Psoas muscle (tissue), 8 donors: ENCODE data around the gene RBBP6. TPM values are rescaled to one million over a fixed set of nuclear protein-coding genes. Genes with fewer than 3 reads are reported as not detected.
"Not testable (repeated sequence)": the region's sequence is repeated elsewhere in the genome, so short reads cannot be mapped to it uniquely, and the experiment has no call there.

Experiments used
- ATAC-seq, 4 donors: fragments of 200-7000 bp; cut with Tn5 transposase; one replicate each; pipeline ENCODE4 v1.9.1; 2020; ENCODE audit warnings: moderate library complexity in 3 of 4, mild to moderate bottlenecking in 2 of 4
- DNase-seq, 2 donors: peaks; one replicate each; pipeline ENCODE4 v3.0.0-alpha.2; 2020
- H3K27ac ChIP-seq: fragments of 200-600 bp; one replicate; pipeline ENCODE4 v1.8.0; 2022
- H3K27me3 ChIP-seq, 3 donors: fragments of 200-600 bp in 1 of 3; one replicate each; pipeline versions ENCODE4 v1.6.1 to v1.8.0; 2013 to 2022; ENCODE audit warnings: low read length in 2 of 3, mild to moderate bottlenecking in 2 of 3, moderate library complexity in 1 of 3; ENCODE audit not compliant: insufficient read depth in 3 of 3
- H3K36me3 ChIP-seq, 2 donors: fragments of 200-600 bp in 1 of 2; one replicate each; pipeline versions ENCODE4 v1.6.1 to v1.8.0; 2013 to 2022; ENCODE audit warnings: low read depth in 1 of 2, mild to moderate bottlenecking in 1 of 2, moderate library complexity in 1 of 2; ENCODE audit not compliant: insufficient read depth in 1 of 2
- H3K4me1 ChIP-seq: fragments of 200-600 bp; one replicate; pipeline ENCODE4 v1.8.0; 2022
- H3K4me3 ChIP-seq: fragments of 200-600 bp; one replicate; pipeline ENCODE4 v1.8.0; 2022; ENCODE audit warnings: mild to moderate bottlenecking
- H3K9me3 ChIP-seq: fragments of 200-600 bp; one replicate; pipeline ENCODE4 v1.8.0; 2022
- CTCF ChIP-seq: fragments of 200-600 bp; IDR thresholded peaks from one replicate; pipeline ENCODE4 v1.8.0; 2022; ENCODE audit warnings: antibody characterized with exemption
- WGBS, 3 donors: extraction: QIAGEN DNeasy Blood & Tissue Kit; methylation state at CpG; one replicate each; pipeline versions ENCODE4 v1.1.6 to v1.1.7; 2013; 5-methylcytosine and 5-hydroxymethylcytosine counted together
- intact Hi-C, 2 donors: fragments of 100-400 bp; cut with DNase I; formaldehyde crosslinking; loops; one replicate each; pipeline versions ENCODE4 v1.11.0 to v1.14.2; 2022
- polyA plus RNA-seq, 3 donors: library from polyadenylated mRNA; stranded (reverse); fragments of 200-250 nt; gene quantifications; one replicate each; pipeline ENCODE4 v1.2.3, GENCODE V29; 2013
- total RNA-seq, 4 donors: library from RNA; stranded (reverse); fragmentation: NEBNext Ultra II Directional in 2 of 4; extraction: Animal tissue kit (Norgen Biotek cat#: 25700) in 2 of 4; gene quantifications; one replicate each; pipeline versions ENCODE4 v1.2.1 to v1.2.4, GENCODE V29; 2021 to 2023
- donor health status: healthy with polysubstance abuse.
- donor health status: DM: no; HTN: no; CAD: no; lungs with moderate emphysema.
- donor health status: Bipolar disorder and iron deficiency.
- donor health status: healthy.
- donor health status: DM: yes; HTN: yes; CAD: no.
- donor health status: DM: no; HTN: no; CAD: no.
- donor health status: DM: no; HTN: no; CAD: no.
- donor health status: DM: yes; HTN: yes; CAD: no.

Gene RBBP6
- total and polyA plus RNA-seq, 7 donors, result 11.7 to 30.7 (median 21.8) TPM

GRCh38 chr16:24573141-24573540 is 33.8 kb downstream of the RBBP6 start:
- no peak for DNase-seq
- H3K4me1 ChIP-seq, result no peaks in the 10 kb centered on the region
- no peaks in the 10 kb centered on the region for H3K27me3 ChIP-seq
- WGBS, 3 donors, result 95 to 98% (median 97%) methylated on average over 6 of the region's 6 CpGs
- no peak for TF ChIP-seq CTCF
- no peak for ATAC-seq
- H3K36me3 ChIP-seq, result peaks cover 15 to 51% of the 10 kb centered on the region in 2 donors
- H3K4me3 ChIP-seq, result no peak overlapping the region
- no peak overlapping the region for H3K27ac ChIP-seq
- intact Hi-C loops, result no loop called here
- H3K9me3 ChIP-seq, result no peaks in the 10 kb centered on the region

- H3K27ac ChIP-seq, H3K4me1 ChIP-seq, DNase-seq, intact Hi-C loops, H3K4me3 ChIP-seq, H3K9me3 ChIP-seq, ATAC-seq, H3K27me3 ChIP-seq: not testable (repeated sequence)
- H3K36me3 ChIP-seq, result peaks cover 8 to 34% of the 10 kb centered on the region in 2 donors
- 95 to 98% (median 96%) methylated on average over 30 to 63 of the region's 66 CpGs for WGBS, 3 donors
Measured at GRCh38 chr16:24574515-24575485, 35.4 kb downstream of the RBBP6 start.

- ATAC-seq, H3K4me1 ChIP-seq: not testable (repeated sequence)
- WGBS, 3 donors, result 83 to 85% (median 84%) methylated on average over 4 of the region's 4 CpGs
Measured at GRCh38 chr16:24575791-24576190, 36.4 kb downstream of the RBBP6 start.

GRCh38 chr16:24577167-24577566 is 37.8 kb downstream of the RBBP6 start:
- Histone ChIP-seq H3K4me3 (no peak overlapping the region), H3K27me3 (no peaks in the 10 kb centered on the region), H3K4me1 (no peaks in the 10 kb centered on the region), H3K9me3 (no peaks in the 10 kb centered on the region), H3K27ac (no peak overlapping the region), H3K36me3 (peaks cover 0 to 10% of the 10 kb centered on the region in 2 donors)
- intact Hi-C loops, result no loop called here
- ATAC-seq (no peak), DNase-seq (no peak)
- WGBS, 3 donors, result 65 to 81% (median 81%) methylated on average over 11 of the region's 11 CpGs
- TF ChIP-seq CTCF, result no peak

More at GRCh38 chr16:24575791-24576190, 36.4 kb downstream of the RBBP6 start:
- H3K27me3 ChIP-seq, H3K4me3 ChIP-seq, DNase-seq, H3K27ac ChIP-seq, intact Hi-C loops, H3K9me3 ChIP-seq: not testable (repeated sequence)
- peaks cover 5 to 24% of the 10 kb centered on the region in 2 donors for H3K36me3 ChIP-seq

GRCh38 chr16:24580665-24581064 is 41.3 kb downstream of the RBBP6 start:
- no peak for ATAC-seq
- 43 to 65% (median 54%) methylated on average over 5 of the region's 5 CpGs for WGBS, 3 donors
- intact Hi-C loops, result no loop called here
- no peaks in the 10 kb centered on the region for H3K9me3 ChIP-seq
- no peak for DNase-seq
- H3K27me3 ChIP-seq, result no peaks in the 10 kb centered on the region
- no peak overlapping the region for H3K4me3 ChIP-seq
- no peak overlapping the region for H3K27ac ChIP-seq
- no peaks in the 10 kb centered on the region for H3K4me1 ChIP-seq
- H3K36me3 ChIP-seq, result no peaks in the 10 kb centered on the region
- TF ChIP-seq CTCF, result peak; percentile 28
